Endodermal cell (in vitro differentiated cells): Measurements from ENCODE around the gene DCAF4. TPM values are rescaled to one million over a fixed set of nuclear protein-coding genes. Genes with fewer than 3 reads are reported as not detected.
A peak's percentile ranks its signal among the peaks of the same experiment; 100 is the strongest.

Experiments used
- DNase-seq: peaks from one replicate; pipeline ENCODE4 v3.0.0-alpha.2; 2017
- H3K27ac ChIP-seq: 2 replicates; pipeline ENCODE4 v1.5.1; 2013; ENCODE audit warnings: mild to moderate bottlenecking, low read depth, low read length, moderate library complexity
- H3K27me3 ChIP-seq: 2 replicates; pipeline ENCODE4 v1.6.1; 2013; ENCODE audit warnings: mild to moderate bottlenecking, low read length, moderate library complexity; ENCODE audit not compliant: insufficient read depth, control insufficient read depth, poor library complexity, severe bottlenecking
- H3K36me3 ChIP-seq: 2 replicates; pipeline ENCODE4 v1.7.0; 2013; ENCODE audit warnings: mild to moderate bottlenecking, low read length, moderate library complexity; ENCODE audit not compliant: control insufficient read depth, insufficient read depth
- H3K4me1 ChIP-seq: one replicate; pipeline ENCODE4 v1.7.0; 2013; ENCODE audit warnings: low read length; ENCODE audit not compliant: control insufficient read depth, insufficient read depth
- H3K4me3 ChIP-seq: 2 replicates; pipeline ENCODE4 v1.5.1; 2013; ENCODE audit warnings: mild to moderate bottlenecking, low read length, moderate library complexity
- H3K9ac ChIP-seq: 2 replicates; pipeline ENCODE4 v1.6.1; 2013; ENCODE audit warnings: mild to moderate bottlenecking, low read length, moderate library complexity; ENCODE audit not compliant: poor library complexity, severe bottlenecking; ENCODE audit errors: extremely low read depth
- H3K9me3 ChIP-seq: 2 replicates; pipeline ENCODE4 v1.6.1; 2013; ENCODE audit warnings: mild to moderate bottlenecking, low read length, moderate library complexity; ENCODE audit not compliant: control insufficient read depth
- H3K27ac Mint-ChIP-seq: 2 replicates; pipeline ENCODE4 v1.8.0; 2020; ENCODE audit warnings: mixed read lengths
- H3K27me3 Mint-ChIP-seq: 2 replicates; pipeline ENCODE4 v1.8.0; 2021; ENCODE audit warnings: mild to moderate bottlenecking, mixed read lengths; ENCODE audit not compliant: insufficient read depth
- H3K36me3 Mint-ChIP-seq: 2 replicates; pipeline ENCODE4 v1.8.0; 2020; ENCODE audit warnings: low read depth, mixed read lengths
- H3K4me1 Mint-ChIP-seq: 2 replicates; pipeline ENCODE4 v1.8.0; 2020; ENCODE audit warnings: mixed read lengths
- H3K4me3 Mint-ChIP-seq: 2 replicates; pipeline ENCODE4 v1.8.0; 2020; ENCODE audit warnings: mild to moderate bottlenecking, moderate library complexity, mixed read lengths
- H3K9me3 Mint-ChIP-seq: 2 replicates; pipeline ENCODE4 v1.8.0; 2020; ENCODE audit warnings: mild to moderate bottlenecking, mixed read lengths
- WGBS, 2 experiments: methylation state at CpG; one replicate each; pipeline versions ENCODE4 v1.1.5 to v1.1.7; 2013; ENCODE audit warnings: missing lambda C conversion rate in 2 of 2, mixed read lengths in 1 of 2; ENCODE audit not compliant: insufficient coverage in 1 of 2, insufficient read length in 1 of 2; 5-methylcytosine and 5-hydroxymethylcytosine counted together
- total RNA-seq, 2 donors: library from RNA; stranded (reverse); fragmentation: NEBNext Ultra II Directional in 1 of 2; extraction: Animal tissue kit (Norgen Biotek cat#: 25700) in 1 of 2; gene quantifications; 2 replicates in 1 of 2; 3 replicates in 1 of 2; pipeline ENCODE4 v1.2.1, GENCODE V29; 2021
- TF ChIP-seq, protein P1 (sequence below): fragments of 200-600 bp; sonication (generic); conservative IDR thresholded peaks from 2 replicates; pipeline ENCODE4 v1.5.0; 2021; ENCODE audit warnings: antibody characterized with exemption, mild to moderate bottlenecking

The DCAF4 gene
- total RNA-seq, 2 donors from 2014 or later, result 16.4 to 17.7 TPM

DNA sequence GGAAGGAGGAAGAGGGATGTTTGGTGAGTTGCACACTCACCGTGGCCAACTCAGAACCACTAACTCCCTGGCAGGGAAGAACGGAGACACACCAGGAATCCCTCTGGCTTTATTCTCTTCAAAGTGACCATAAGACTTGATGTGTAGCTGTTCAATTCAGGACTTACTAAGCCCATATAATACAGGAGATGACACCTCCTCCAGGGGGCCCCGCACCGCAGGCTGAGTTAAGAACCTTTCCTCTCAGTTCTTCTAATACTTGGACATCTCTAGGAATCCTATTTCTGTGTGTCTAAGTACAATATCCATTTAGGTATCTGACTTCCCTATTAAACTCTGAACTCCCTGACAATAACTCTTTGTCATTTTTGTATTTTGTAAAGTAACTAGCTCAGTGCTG lies 49.5 kb downstream of the DCAF4 start:
- H3K4me3 Mint-ChIP-seq, result no peak overlapping the region
- no peaks in the 10 kb centered on the region for H3K27me3 Mint-ChIP-seq
- TF ChIP-seq, protein P1, sequence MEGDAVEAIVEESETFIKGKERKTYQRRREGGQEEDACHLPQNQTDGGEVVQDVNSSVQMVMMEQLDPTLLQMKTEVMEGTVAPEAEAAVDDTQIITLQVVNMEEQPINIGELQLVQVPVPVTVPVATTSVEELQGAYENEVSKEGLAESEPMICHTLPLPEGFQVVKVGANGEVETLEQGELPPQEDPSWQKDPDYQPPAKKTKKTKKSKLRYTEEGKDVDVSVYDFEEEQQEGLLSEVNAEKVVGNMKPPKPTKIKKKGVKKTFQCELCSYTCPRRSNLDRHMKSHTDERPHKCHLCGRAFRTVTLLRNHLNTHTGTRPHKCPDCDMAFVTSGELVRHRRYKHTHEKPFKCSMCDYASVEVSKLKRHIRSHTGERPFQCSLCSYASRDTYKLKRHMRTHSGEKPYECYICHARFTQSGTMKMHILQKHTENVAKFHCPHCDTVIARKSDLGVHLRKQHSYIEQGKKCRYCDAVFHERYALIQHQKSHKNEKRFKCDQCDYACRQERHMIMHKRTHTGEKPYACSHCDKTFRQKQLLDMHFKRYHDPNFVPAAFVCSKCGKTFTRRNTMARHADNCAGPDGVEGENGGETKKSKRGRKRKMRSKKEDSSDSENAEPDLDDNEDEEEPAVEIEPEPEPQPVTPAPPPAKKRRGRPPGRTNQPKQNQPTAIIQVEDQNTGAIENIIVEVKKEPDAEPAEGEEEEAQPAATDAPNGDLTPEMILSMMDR, result peak; percentile 64
- H3K27ac ChIP-seq, result no peak overlapping the region
- H3K4me3 ChIP-seq, result no peak overlapping the region
- H3K36me3 Mint-ChIP-seq, result peaks cover 53% of the 10 kb centered on the region
- H3K9ac ChIP-seq, result no peak overlapping the region
- no peaks in the 10 kb centered on the region for H3K4me1 ChIP-seq
- DNase-seq, result peak; percentile 70
- H3K9me3 Mint-ChIP-seq, result no peaks in the 10 kb centered on the region
- no peaks in the 10 kb centered on the region for H3K9me3 ChIP-seq
- peaks cover 9% of the 10 kb centered on the region for H3K4me1 Mint-ChIP-seq
- H3K27ac Mint-ChIP-seq, result no peak overlapping the region
- peaks cover 56% of the 10 kb centered on the region for H3K36me3 ChIP-seq
- 80 to 97% methylated on average over 2 to 4 of the region's 4 CpGs for WGBS, 2 experiments
- no peaks in the 10 kb centered on the region for H3K27me3 ChIP-seq

DNA sequence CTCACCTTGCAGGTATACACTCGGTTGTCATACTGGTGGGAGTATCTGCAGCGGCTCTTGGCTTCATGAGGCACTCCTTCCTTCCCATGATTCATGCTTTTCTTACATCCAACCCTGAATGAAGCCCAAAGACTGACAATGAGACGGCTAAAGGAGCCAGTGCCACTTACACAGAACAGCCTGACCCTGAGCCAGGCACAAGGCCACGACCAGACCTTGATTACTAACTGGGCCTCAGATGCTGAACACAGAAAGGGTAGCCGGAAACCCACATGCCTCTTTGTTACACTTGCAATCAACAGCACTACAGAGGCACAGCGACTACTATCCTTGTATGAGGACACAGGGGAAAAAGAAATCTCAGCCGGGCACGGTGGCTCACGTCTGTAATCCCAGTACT lies 52.6 kb downstream of the DCAF4 start:
- 93 to 94% methylated on average over 3 to 9 of the region's 9 CpGs for WGBS, 2 experiments
- Histone ChIP-seq H3K9me3 (peaks cover 3% of the 10 kb centered on the region), H3K4me3 (no peak overlapping the region), H3K36me3 (peaks cover 64% of the 10 kb centered on the region), H3K27ac (no peak overlapping the region), H3K27me3 (no peaks in the 10 kb centered on the region), H3K9ac (no peak overlapping the region), H3K4me1 (no peaks in the 10 kb centered on the region)
- TF ChIP-seq, protein P1, result no peak
- no peaks in the 10 kb centered on the region for H3K9me3 Mint-ChIP-seq
- H3K27ac Mint-ChIP-seq, result peak overlapping the region; percentile 39
- peaks cover 9% of the 10 kb centered on the region for H3K4me1 Mint-ChIP-seq
- no peak for DNase-seq
- H3K36me3 Mint-ChIP-seq, result peaks cover 56% of the 10 kb centered on the region
- no peaks in the 10 kb centered on the region for H3K27me3 Mint-ChIP-seq
- H3K4me3 Mint-ChIP-seq, result no peak overlapping the region

DNA sequence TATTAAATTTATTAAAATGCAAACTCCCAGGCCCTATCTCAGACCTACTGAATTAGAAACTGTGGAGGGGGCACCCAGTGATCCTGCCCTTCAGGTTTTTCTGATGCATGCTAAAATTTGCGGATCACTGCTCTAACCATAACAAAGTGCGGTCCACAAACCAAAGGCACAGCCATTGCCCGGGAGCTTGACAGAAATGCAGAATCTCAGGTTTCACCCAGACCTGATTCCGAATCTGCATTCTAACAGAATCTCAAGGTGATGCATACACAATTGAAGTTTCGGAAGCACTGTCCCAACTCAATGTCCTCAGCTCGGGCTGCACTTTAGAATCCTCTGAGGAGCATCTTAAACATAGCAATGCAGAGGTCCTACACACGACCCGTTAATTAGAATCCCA lies 54.6 kb downstream of the DCAF4 start:
- peaks cover 8% of the 10 kb centered on the region for H3K4me1 Mint-ChIP-seq
- Histone ChIP-seq H3K4me3 (no peak overlapping the region), H3K4me1 (no peaks in the 10 kb centered on the region), H3K27ac (no peak overlapping the region), H3K27me3 (no peaks in the 10 kb centered on the region), H3K9me3 (peaks cover 5% of the 10 kb centered on the region), H3K36me3 (peaks cover 52% of the 10 kb centered on the region), H3K9ac (no peak overlapping the region)
- H3K36me3 Mint-ChIP-seq, result peaks cover 52% of the 10 kb centered on the region
- 95 to 97% methylated on average over 8 of the region's 8 CpGs for WGBS, 2 experiments
- H3K9me3 Mint-ChIP-seq, result no peaks in the 10 kb centered on the region
- DNase-seq, result no peak
- no peaks in the 10 kb centered on the region for H3K27me3 Mint-ChIP-seq
- no peak overlapping the region for H3K4me3 Mint-ChIP-seq
- TF ChIP-seq, protein P1, result no peak
- no peak overlapping the region for H3K27ac Mint-ChIP-seq
